Parathyroid adenoma (tissue), 2 donors: ENCODE data around the gene UCP2.

Source experiments
- H2AFZ ChIP-seq: fragments of 300-600 bp; sonication (generic); one replicate; pipeline ENCODE4 v1.7.0; 2017; ENCODE audit warnings: antibody characterized with exemption, mild to moderate bottlenecking
- H3K27ac ChIP-seq: fragments of 300-600 bp; sonication (generic); one replicate; pipeline ENCODE4 v1.7.0; 2017
- H3K27me3 ChIP-seq: fragments of 300-600 bp; sonication (generic); one replicate; pipeline ENCODE4 v1.7.0; 2017; ENCODE audit warnings: low read length; ENCODE audit not compliant: control insufficient read depth, insufficient read depth
- H3K36me3 ChIP-seq: fragments of 300-600 bp; sonication (generic); one replicate; pipeline ENCODE4 v1.7.0; 2017; ENCODE audit warnings: low read length; ENCODE audit not compliant: control insufficient read depth, insufficient read depth
- H3K4me1 ChIP-seq: fragments of 300-600 bp; sonication (generic); one replicate; pipeline ENCODE4 v1.7.0; 2017; ENCODE audit warnings: control low read depth
- H3K4me2 ChIP-seq: fragments of 300-600 bp; sonication (generic); one replicate; pipeline ENCODE4 v1.7.0; 2017; ENCODE audit warnings: low read length
- H3K4me3 ChIP-seq: fragments of 300-600 bp; sonication (generic); one replicate; pipeline ENCODE4 v1.7.0; 2017; ENCODE audit warnings: low read depth, low read length
- H3K79me2 ChIP-seq: fragments of 300-600 bp; sonication (generic); one replicate; pipeline ENCODE4 v1.7.0; 2017; ENCODE audit warnings: control low read depth
- H3K9ac ChIP-seq: fragments of 300-600 bp; sonication (generic); one replicate; pipeline ENCODE4 v1.7.0; 2017; ENCODE audit warnings: mild to moderate bottlenecking
- H3K9me3 ChIP-seq: fragments of 300-600 bp; sonication (generic); one replicate; pipeline ENCODE4 v1.7.0; 2017; ENCODE audit warnings: low read length; ENCODE audit not compliant: control insufficient read depth
- TF ChIP-seq, protein P1 (sequence below): fragments of 300-600 bp; sonication (generic); IDR thresholded peaks from one replicate; pipeline ENCODE4 v1.7.0; 2017; ENCODE audit warnings: antibody characterized with exemption, mild to moderate bottlenecking
- donor health status: primary hyperparathyroidism.

The UCP2 gene, protein sequence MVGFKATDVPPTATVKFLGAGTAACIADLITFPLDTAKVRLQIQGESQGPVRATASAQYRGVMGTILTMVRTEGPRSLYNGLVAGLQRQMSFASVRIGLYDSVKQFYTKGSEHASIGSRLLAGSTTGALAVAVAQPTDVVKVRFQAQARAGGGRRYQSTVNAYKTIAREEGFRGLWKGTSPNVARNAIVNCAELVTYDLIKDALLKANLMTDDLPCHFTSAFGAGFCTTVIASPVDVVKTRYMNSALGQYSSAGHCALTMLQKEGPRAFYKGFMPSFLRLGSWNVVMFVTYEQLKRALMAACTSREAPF

DNA sequence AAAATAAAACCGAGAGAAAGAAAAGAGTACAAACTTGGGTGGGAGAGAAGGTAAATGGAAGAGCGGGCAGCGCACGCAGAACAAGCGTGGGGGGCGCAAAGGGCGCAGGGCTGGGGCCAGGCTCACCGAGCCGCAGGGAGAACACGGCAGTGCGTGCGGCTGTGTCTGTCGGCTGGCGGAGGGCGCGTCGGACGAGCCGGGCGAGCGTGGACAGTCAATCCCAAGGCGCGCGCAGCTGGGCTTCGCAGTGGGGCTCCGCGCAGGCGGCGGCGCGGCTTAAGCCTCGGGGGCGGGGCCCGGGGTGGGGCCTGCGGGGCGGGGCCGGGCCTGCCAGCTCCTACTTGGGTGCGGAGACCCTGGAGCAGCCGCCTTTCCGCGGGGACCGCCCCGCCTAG is at the start of gene UCP2:
Gene UCP2, minus strand, starts transcription at position 249 of the 395 bp plus-strand sequence. CDS start 4,465 bp downstream, outside the sequence.
- Histone ChIP-seq H3K4me1 (no peaks in the 10 kb centered on the region), H3K27ac (peak within 1 kb of the TSS; percentile 12), H3K79me2 (no peaks in the 10 kb centered on the region), H2AFZ (peak within 1 kb of the TSS; percentile 82), H3K4me2 (peak within 1 kb of the TSS; percentile 96), H3K36me3 (no peaks in the 10 kb centered on the region), H3K4me3 (peak within 1 kb of the TSS; percentile 78), H3K9ac (no peak within 1 kb of the TSS), H3K27me3 (no peaks in the 10 kb centered on the region), H3K9me3 (no peaks in the 10 kb centered on the region)
- TF ChIP-seq, protein P1, sequence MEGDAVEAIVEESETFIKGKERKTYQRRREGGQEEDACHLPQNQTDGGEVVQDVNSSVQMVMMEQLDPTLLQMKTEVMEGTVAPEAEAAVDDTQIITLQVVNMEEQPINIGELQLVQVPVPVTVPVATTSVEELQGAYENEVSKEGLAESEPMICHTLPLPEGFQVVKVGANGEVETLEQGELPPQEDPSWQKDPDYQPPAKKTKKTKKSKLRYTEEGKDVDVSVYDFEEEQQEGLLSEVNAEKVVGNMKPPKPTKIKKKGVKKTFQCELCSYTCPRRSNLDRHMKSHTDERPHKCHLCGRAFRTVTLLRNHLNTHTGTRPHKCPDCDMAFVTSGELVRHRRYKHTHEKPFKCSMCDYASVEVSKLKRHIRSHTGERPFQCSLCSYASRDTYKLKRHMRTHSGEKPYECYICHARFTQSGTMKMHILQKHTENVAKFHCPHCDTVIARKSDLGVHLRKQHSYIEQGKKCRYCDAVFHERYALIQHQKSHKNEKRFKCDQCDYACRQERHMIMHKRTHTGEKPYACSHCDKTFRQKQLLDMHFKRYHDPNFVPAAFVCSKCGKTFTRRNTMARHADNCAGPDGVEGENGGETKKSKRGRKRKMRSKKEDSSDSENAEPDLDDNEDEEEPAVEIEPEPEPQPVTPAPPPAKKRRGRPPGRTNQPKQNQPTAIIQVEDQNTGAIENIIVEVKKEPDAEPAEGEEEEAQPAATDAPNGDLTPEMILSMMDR = no peak

DNA sequence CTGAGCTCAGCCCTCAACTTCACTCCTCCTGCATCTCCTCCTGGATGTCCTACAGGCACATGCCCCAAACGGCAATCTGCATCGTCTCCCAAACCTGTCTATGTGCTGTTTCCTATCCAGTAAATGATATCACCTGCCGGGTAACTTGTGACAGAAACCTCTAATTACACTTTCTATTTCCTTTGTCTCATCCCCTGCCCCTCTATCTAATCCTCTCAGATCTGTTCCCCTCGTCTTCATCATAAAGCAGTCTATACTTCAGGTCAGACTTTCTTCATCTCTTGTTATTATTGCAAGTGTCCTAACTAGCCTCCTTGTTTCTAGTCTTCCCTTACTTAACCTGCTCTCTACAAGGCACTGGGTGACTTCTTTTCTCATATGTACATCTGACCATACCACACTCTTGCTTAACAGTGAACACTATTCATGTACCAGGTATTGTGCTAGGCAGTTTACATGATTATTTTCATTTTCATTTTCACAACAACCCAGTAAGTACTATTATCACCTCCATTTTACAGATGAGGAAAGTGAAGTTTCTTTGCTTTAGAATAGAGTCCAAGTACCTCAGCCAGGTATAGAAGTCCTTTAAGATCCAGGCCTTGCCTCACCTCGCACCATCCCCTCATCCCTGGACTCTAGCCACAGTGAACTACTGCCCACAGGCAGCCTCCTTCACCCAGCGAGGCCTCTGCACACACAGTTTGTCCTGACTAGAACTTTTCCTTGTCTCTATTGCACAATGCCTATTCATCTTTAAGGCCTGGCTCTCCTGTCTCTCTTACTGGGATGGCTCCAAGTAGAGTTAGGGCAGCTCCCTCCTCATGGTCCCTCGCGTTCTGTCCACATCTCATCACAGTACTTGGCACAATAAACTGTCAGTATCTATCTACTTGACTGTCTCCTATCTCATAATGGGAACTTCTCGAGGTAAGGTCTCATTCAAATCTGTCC is 48.4 kb upstream of the UCP2 start:
- no peaks in the 10 kb centered on the region for H3K36me3 ChIP-seq

DNA sequence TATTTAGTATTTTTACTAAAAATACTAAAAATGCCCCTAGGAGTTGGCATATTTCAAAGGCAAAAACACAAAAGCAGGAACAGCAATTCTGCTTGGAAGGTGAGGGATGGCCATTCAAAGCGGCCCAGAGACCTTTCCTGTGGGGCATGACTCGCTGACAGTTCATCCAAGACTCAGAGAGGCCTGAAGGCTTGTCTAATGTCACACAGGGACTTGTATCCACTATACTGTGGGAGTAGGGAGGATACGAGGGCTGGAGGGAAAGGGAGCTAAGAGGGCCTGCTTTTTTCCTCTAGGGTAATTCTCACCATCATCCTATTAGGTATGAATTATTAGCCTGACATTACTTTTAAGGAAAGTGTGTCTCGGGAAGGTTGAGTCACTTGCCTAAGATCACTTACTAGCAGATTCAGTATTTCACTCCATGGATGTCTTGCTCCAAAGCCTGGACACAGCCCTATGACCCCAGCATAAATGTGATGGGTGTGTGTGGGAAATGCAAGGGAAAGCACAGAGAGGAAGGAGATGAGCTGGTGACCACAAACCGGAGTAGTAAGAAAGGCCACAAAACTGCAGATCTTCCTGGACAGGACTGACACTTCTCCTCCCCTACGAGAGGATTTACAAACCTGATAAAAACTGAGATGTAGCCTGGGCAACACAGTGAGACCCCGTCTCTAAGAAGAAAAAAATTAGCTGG is 43.0 kb upstream of the UCP2 start:
- H3K4me2 ChIP-seq = no peak overlapping the region
- no peak overlapping the region for H3K4me3 ChIP-seq
- H3K27me3 ChIP-seq = no peaks in the 10 kb centered on the region
- H3K4me1 ChIP-seq = no peaks in the 10 kb centered on the region
- H3K9ac ChIP-seq = no peak overlapping the region
- TF ChIP-seq, protein P1 = no peak
- no peaks in the 10 kb centered on the region for H3K79me2 ChIP-seq
- H3K36me3 ChIP-seq = no peaks in the 10 kb centered on the region
- no peak overlapping the region for H3K27ac ChIP-seq
- H2AFZ ChIP-seq = no peak overlapping the region
- no peaks in the 10 kb centered on the region for H3K9me3 ChIP-seq

More for the DNA sequence above, 48.4 kb upstream of the UCP2 start:
- H3K9me3 ChIP-seq = no peaks in the 10 kb centered on the region
- no peaks in the 10 kb centered on the region for H3K4me1 ChIP-seq
- no peaks in the 10 kb centered on the region for H3K79me2 ChIP-seq
- H3K27ac ChIP-seq = no peak overlapping the region
- H3K4me3 ChIP-seq = no peak overlapping the region
- no peaks in the 10 kb centered on the region for H3K27me3 ChIP-seq
- H2AFZ ChIP-seq = no peak overlapping the region
- TF ChIP-seq, protein P1 = no peak
- H3K4me2 ChIP-seq = no peak overlapping the region
- H3K9ac ChIP-seq = no peak overlapping the region

DNA sequence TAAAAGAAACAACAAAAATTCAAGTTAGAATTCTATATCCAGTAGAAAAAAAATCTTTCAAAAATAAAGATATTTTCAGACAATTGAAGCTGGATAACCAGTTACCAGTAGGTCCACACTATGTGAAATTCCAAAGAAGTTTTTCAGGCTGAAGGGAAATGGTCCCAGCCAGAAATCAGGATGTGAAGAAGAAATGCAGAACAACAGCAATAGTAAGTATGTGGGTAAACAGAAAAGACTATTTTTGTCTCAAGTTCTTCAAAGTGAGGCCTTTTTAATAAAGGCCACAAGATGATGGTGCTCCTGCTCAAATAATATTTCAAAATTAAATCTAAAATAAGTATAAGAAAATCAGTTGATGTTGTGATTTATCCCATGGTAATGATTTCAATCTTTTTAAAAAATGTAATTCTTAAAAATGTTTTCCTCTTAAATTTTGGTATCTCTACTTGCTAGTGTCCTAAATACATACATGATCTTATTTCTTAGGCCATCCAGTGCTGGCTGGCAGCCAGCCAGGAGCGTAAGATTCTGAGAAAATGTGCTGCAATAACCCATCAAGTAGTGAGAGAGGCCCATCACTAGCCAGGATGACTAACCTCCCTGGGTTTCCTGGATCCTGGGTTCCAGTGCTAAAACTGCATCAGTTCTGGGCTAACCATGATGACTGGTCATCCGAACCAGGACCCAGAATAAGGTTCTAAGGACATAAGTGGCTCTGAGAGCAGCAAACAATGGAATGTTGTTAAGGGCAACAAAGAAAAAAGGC is 41.8 kb upstream of the UCP2 start:
- H3K36me3 ChIP-seq = no peaks in the 10 kb centered on the region
- H3K4me2 ChIP-seq = no peak overlapping the region
- no peaks in the 10 kb centered on the region for H3K27me3 ChIP-seq
- H3K27ac ChIP-seq = no peak overlapping the region
- TF ChIP-seq, protein P1 = no peak
- no peak overlapping the region for H2AFZ ChIP-seq
- no peak overlapping the region for H3K4me3 ChIP-seq
- H3K79me2 ChIP-seq = no peaks in the 10 kb centered on the region
- H3K9ac ChIP-seq = no peak overlapping the region
- H3K9me3 ChIP-seq = no peaks in the 10 kb centered on the region
- H3K4me1 ChIP-seq = no peaks in the 10 kb centered on the region
